Prostate gland (tissue), 2 donors: ENCODE results near the gene SNED1. TPM values are rescaled to one million over a fixed set of nuclear protein-coding genes. Genes with fewer than 3 reads are reported as not detected.
A peak's percentile ranks its signal among the peaks of the same experiment; 100 is the strongest.

Source experiments
- DNase-seq: peaks from one replicate; pipeline ENCODE4 v3.0.0-alpha.2; 2019; ENCODE audit warnings: low spot score
- H3K27ac ChIP-seq, 2 donors: fragments of 200-600 bp; sonication (generic); 2 replicates each; pipeline ENCODE4 v1.5.1; 2017 to 2019
- H3K27me3 ChIP-seq: fragments of 200-600 bp; sonication (generic); replicated peaks from 2 replicates; pipeline ENCODE4 v1.5.1; 2019; ENCODE audit not compliant: insufficient read depth
- H3K36me3 ChIP-seq, 2 donors: fragments of 200-600 bp; sonication (generic); 1 replicate in 1 of 2; 2 replicates in 1 of 2; pipeline versions ENCODE4 v1.5.1 to v1.8.1; 2017 to 2019
- H3K4me1 ChIP-seq: fragments of 200-600 bp; sonication (generic); replicated peaks from 2 replicates; pipeline ENCODE4 v1.5.1; 2019
- H3K4me3 ChIP-seq, 2 donors: fragments of 200-600 bp; sonication (generic); 2 replicates each; pipeline ENCODE4 v1.5.1; 2017 to 2019
- H3K9me3 ChIP-seq: fragments of 200-600 bp; sonication (generic); 2 replicates; pipeline ENCODE4 v1.5.1; 2017
- CTCF ChIP-seq, 4 experiments: fragments of 200-600 bp in 2 of 4; fragments of 450-650 bp in 2 of 4; sonication (generic) in 2 of 4; IDR thresholded peaks; 1 replicate in 3 of 4; 2 replicates in 1 of 4; pipeline ENCODE4 v1.5.1; 2016 to 2019; ENCODE audit warnings: antibody characterized with exemption in 4 of 4, mild to moderate bottlenecking in 2 of 4, moderate library complexity in 2 of 4
- POLR2A ChIP-seq: fragments of 450-650 bp; IDR thresholded peaks from one replicate; pipeline ENCODE4 v1.6.1; 2016; ENCODE audit warnings: antibody characterized with exemption, mild to moderate bottlenecking
- POLR2AphosphoS5 ChIP-seq: sonication (generic); formaldehyde crosslinking; IDR thresholded peaks from one replicate; pipeline ENCODE4 v1.6.1; 2017; ENCODE audit warnings: antibody characterized with exemption
- WGBS: methylation state at CpG from one replicate; pipeline ENCODE4 v1.1.5; 2018; 5-methylcytosine and 5-hydroxymethylcytosine counted together
- intact Hi-C: fragments of 100-400 bp; cut with DNase I; formaldehyde crosslinking; loops from one replicate; pipeline ENCODE4 v1.14.2; 2022
- total RNA-seq, 2 donors: library from RNA; depleted of rRNA; stranded (reverse); fragments of >200 nt; gene quantifications; one replicate each; pipeline ENCODE4 v1.1.0, GENCODE V29; 2016

Gene SNED1
- total RNA-seq, 2 donors from 2014 or later, result 32.0 to 115 TPM

- 85% methylated on average over 3 of the region's 3 CpGs for WGBS
- peaks cover 35% of the 10 kb centered on the region for H3K4me1 ChIP-seq
- no peak for DNase-seq
Measured at GRCh38 chr2:240988146-240988545, 10.3 kb upstream of the SNED1 start.

GRCh38 chr2:240988571-240989271, 9.7 kb upstream of the SNED1 start:
- Histone ChIP-seq H3K36me3 (no peaks in the 10 kb centered on the region), H3K27ac (no peak overlapping the region), H3K4me1 (peaks cover 35% of the 10 kb centered on the region), H3K4me3 (no peak overlapping the region), H3K9me3 (no peaks in the 10 kb centered on the region), H3K27me3 (no peaks in the 10 kb centered on the region)
- TF ChIP-seq POLR2A, result no peak
- TF ChIP-seq CTCF (IDR thresholded peaks at IDR 0.05), result no peak
- TF ChIP-seq POLR2AphosphoS5, result no peak
- DNase-seq, result no peak
- intact Hi-C loops, result no loop called here
- 93% methylated on average over 6 of the region's 6 CpGs for WGBS

More at GRCh38 chr2:240988146-240988545, 10.3 kb upstream of the SNED1 start:
- Histone ChIP-seq H3K27me3 (no peaks in the 10 kb centered on the region), H3K4me3 (no peak overlapping the region), H3K36me3 (no peaks in the 10 kb centered on the region), H3K27ac (peak overlapping the region; percentile 29 to 69), H3K9me3 (no peaks in the 10 kb centered on the region)
- no peak for TF ChIP-seq CTCF (IDR thresholded peaks at IDR 0.05)
- TF ChIP-seq POLR2A, result no peak
- TF ChIP-seq POLR2AphosphoS5, result no peak
- intact Hi-C loops, result no loop called here

GRCh38 chr2:240989451-240990265, 8.8 kb upstream of the SNED1 start:
- Histone ChIP-seq H3K9me3 (no peaks in the 10 kb centered on the region), H3K4me3 (no peak overlapping the region), H3K36me3 (no peaks in the 10 kb centered on the region), H3K4me1 (peaks cover 35% of the 10 kb centered on the region), H3K27ac (peak overlapping the region in 1 of 2 donors; percentile 48), H3K27me3 (no peaks in the 10 kb centered on the region)
- 82% methylated on average over 14 of the region's 17 CpGs for WGBS
- TF ChIP-seq POLR2A (no peak), CTCF (IDR thresholded peaks at IDR 0.05) (peak in 2 of 4 experiments; percentile 9 to 49)
- intact Hi-C loops, result no loop called here
- no peak for DNase-seq

- H3K4me1 ChIP-seq, result peaks cover 35% of the 10 kb centered on the region
- H3K9me3 ChIP-seq, result no peaks in the 10 kb centered on the region
- TF ChIP-seq CTCF (IDR thresholded peaks at IDR 0.05) (no peak), POLR2AphosphoS5 (no peak), POLR2A (no peak)
- 96% methylated on average over 2 of the region's 2 CpGs for WGBS
- peak overlapping the region in 1 of 2 donors; percentile 48 for H3K27ac ChIP-seq
- H3K36me3 ChIP-seq, result no peaks in the 10 kb centered on the region
- H3K27me3 ChIP-seq, result no peaks in the 10 kb centered on the region
- no peak for DNase-seq
- intact Hi-C loops, result no loop called here
- H3K4me3 ChIP-seq, result no peak overlapping the region
Measured at GRCh38 chr2:240990266-240990529, 8.2 kb upstream of the SNED1 start.
